IMR-90 (cell line): ENCODE data around the gene HSPB6. TPM values are rescaled to one million over a fixed set of nuclear protein-coding genes. Genes with fewer than 3 reads are reported as not detected.
A peak's percentile ranks its signal among the peaks of the same experiment; 100 is the strongest.

Experiments used
- ATAC-seq: fragments of 200-7000 bp; cut with Tn5 transposase; 2 replicates; pipeline ENCODE4 v1.9.1; 2020; ENCODE audit warnings: low read depth, mild to moderate bottlenecking, moderate library complexity
- BruUV-seq: library from RNA; stranded (reverse); fragments of 400-500 nt; replicated peaks from 2 replicates; lab custom pipeline; 2021; lab: Mats Ljungman, UMichigan
- CTCF ChIA-PET: fragments of 300-600 bp; formaldehyde crosslinking; extraction: SDS; loops from one replicate; lab custom pipeline; 2021; ENCODE audit warnings: antibody characterized with exemption; lab: Yijun Ruan, JAX
- POLR2A ChIA-PET: fragments of 300-600 bp; sonication (Branson Sonifier 250); formaldehyde crosslinking; loops from one replicate; lab custom pipeline; 2022; ENCODE audit warnings: antibody characterized with exemption; ENCODE audit not compliant: unreplicated experiment; lab: Charles Lee
- DNase-seq: peaks from one replicate; pipeline ENCODE4 v3.0.0; 2013
- H2AFZ ChIP-seq: replicated peaks from 2 replicates; pipeline ENCODE3; 2013; ENCODE audit warnings: low read length, mild to moderate bottlenecking; ENCODE audit not compliant: poor library complexity
- H2AK5ac ChIP-seq: 2 replicates; pipeline ENCODE4 v1.6.1; 2013; ENCODE audit warnings: low read depth, low read length, inconsistent platforms
- H2AK9ac ChIP-seq: replicated peaks from 2 replicates; pipeline ENCODE3; 2013; ENCODE audit warnings: mild to moderate bottlenecking, low read depth, low read length, moderate library complexity; ENCODE audit not compliant: poor library complexity
- H2BK120ac ChIP-seq: 2 replicates; pipeline ENCODE4 v1.6.1; 2013; ENCODE audit warnings: low read depth, low read length, inconsistent platforms
- H2BK15ac ChIP-seq: 3 replicates; pipeline ENCODE4 v1.6.1; 2013; ENCODE audit warnings: low read depth, low read length, inconsistent platforms
- H2BK20ac ChIP-seq: 2 replicates; pipeline ENCODE4 v1.6.1; 2013; ENCODE audit warnings: low read depth, mild to moderate bottlenecking, inconsistent platforms, low read length, moderate library complexity
- H2BK5ac ChIP-seq: 2 replicates; pipeline ENCODE4 v1.6.1; 2013; ENCODE audit warnings: mild to moderate bottlenecking, low read depth, low read length, inconsistent platforms; ENCODE audit not compliant: poor library complexity, severe bottlenecking
- H3K14ac ChIP-seq: replicated peaks from 2 replicates; pipeline ENCODE4 v1.6.1; 2013; ENCODE audit warnings: low read depth, low read length, inconsistent platforms
- H3K18ac ChIP-seq: 2 replicates; pipeline ENCODE4 v1.6.1; 2013; ENCODE audit warnings: low read depth, low read length, control low read depth
- H3K23ac ChIP-seq: 2 replicates; pipeline ENCODE4 v1.6.1; 2013; ENCODE audit warnings: low read depth, low read length, inconsistent platforms
- H3K27ac ChIP-seq: 2 replicates; pipeline ENCODE4 v1.5.1; 2013; ENCODE audit warnings: mild to moderate bottlenecking, control low read depth, low read length; ENCODE audit not compliant: insufficient read depth
- H3K27me3 ChIP-seq: 2 replicates; pipeline ENCODE4 v1.6.1; 2013; ENCODE audit warnings: low read length; ENCODE audit not compliant: control insufficient read depth, insufficient read depth
- H3K36me3 ChIP-seq: 2 replicates; pipeline ENCODE4 v1.6.1; 2013; ENCODE audit warnings: low read length, mixed read lengths; ENCODE audit not compliant: control insufficient read depth, insufficient read depth
- H3K4ac ChIP-seq: 2 replicates; pipeline ENCODE4 v1.6.1; 2013; ENCODE audit warnings: low read depth, low read length, inconsistent platforms
- H3K4me1 ChIP-seq: 2 replicates; pipeline ENCODE4 v1.6.1; 2013; ENCODE audit warnings: low read length, mixed read lengths; ENCODE audit not compliant: control insufficient read depth, insufficient read depth
- H3K4me2 ChIP-seq: 2 replicates; pipeline ENCODE4 v1.6.1; 2013; ENCODE audit warnings: low read depth, mild to moderate bottlenecking, control low read depth, low read length, moderate library complexity
- H3K4me3 ChIP-seq: 2 replicates; pipeline ENCODE4 v1.5.1; 2013; ENCODE audit warnings: low read depth, mild to moderate bottlenecking, control low read depth, low read length, moderate library complexity; ENCODE audit not compliant: insufficient read depth
- H3K56ac ChIP-seq: 2 replicates; pipeline ENCODE4 v1.6.1; 2013; ENCODE audit warnings: low read length, inconsistent platforms; ENCODE audit not compliant: insufficient read depth; ENCODE audit errors: extremely low read depth
- H3K79me1 ChIP-seq, 2 experiments: 2 replicates each; pipeline ENCODE4 v1.6.1; 2013; ENCODE audit warnings: low read length in 2 of 2, inconsistent platforms in 1 of 2, low read depth in 1 of 2
- H3K9ac ChIP-seq: 2 replicates; pipeline ENCODE4 v1.6.1; 2013; ENCODE audit warnings: low read depth, low read length, control low read depth
- H3K9me1 ChIP-seq: 2 replicates; pipeline ENCODE4 v1.6.1; 2013; ENCODE audit warnings: low read length, inconsistent platforms; ENCODE audit not compliant: insufficient read depth
- H3K9me3 ChIP-seq: 2 replicates; pipeline ENCODE4 v1.6.1; 2013; ENCODE audit warnings: low read length; ENCODE audit not compliant: control insufficient read depth, insufficient read depth
- H4K20me1 ChIP-seq: 2 replicates; pipeline ENCODE4 v1.6.1; 2013; ENCODE audit warnings: low read length, inconsistent platforms; ENCODE audit not compliant: insufficient read depth
- H4K5ac ChIP-seq: 2 replicates; pipeline ENCODE4 v1.6.1; 2013; ENCODE audit warnings: mild to moderate bottlenecking, low read depth, low read length, control low read depth
- H4K8ac ChIP-seq, 2 experiments: 2 replicates each; pipeline ENCODE4 v1.6.1; 2013; ENCODE audit warnings: low read depth in 2 of 2, low read length in 2 of 2, control low read depth in 1 of 2, inconsistent platforms in 1 of 2
- H4K91ac ChIP-seq: 2 replicates; pipeline ENCODE4 v1.6.1; 2013; ENCODE audit warnings: low read depth, low read length, inconsistent platforms; ENCODE audit not compliant: insufficient read depth
- CEBPB ChIP-seq: IDR thresholded peaks from 2 replicates; pipeline ENCODE4 v1.6.1; 2012; ENCODE audit warnings: low read depth, low read length, improper control_type of control experiment
- CHD1 ChIP-seq: IDR thresholded peaks from 2 replicates; pipeline ENCODE4 v1.6.1; 2012; ENCODE audit warnings: low read depth, low read length, improper control_type of control experiment
- CTCF ChIP-seq: conservative IDR thresholded peaks from 2 replicates; pipeline ENCODE4 v1.5.1; 2012; ENCODE audit warnings: mild to moderate bottlenecking, low read depth, low read length, improper control_type of control experiment
- ELK1 ChIP-seq: fragments of 150-350 bp; IDR thresholded peaks from 2 replicates; pipeline ENCODE4 v1.6.1; 2016; ENCODE audit warnings: low read depth, mild to moderate bottlenecking, low read length, moderate library complexity, borderline replicate concordance
- MAFK ChIP-seq: IDR thresholded peaks from 2 replicates; pipeline ENCODE4 v1.6.1; 2012; ENCODE audit warnings: low read depth, low read length, improper control_type of control experiment
- MAZ ChIP-seq: IDR thresholded peaks from 2 replicates; pipeline ENCODE4 v1.6.1; 2012; ENCODE audit warnings: low read depth, mild to moderate bottlenecking, low read length, improper control_type of control experiment, moderate library complexity, borderline replicate concordance
- MXI1 ChIP-seq: IDR thresholded peaks from 2 replicates; pipeline ENCODE4 v1.6.1; 2012; ENCODE audit warnings: low read depth, mild to moderate bottlenecking, low read length, moderate library complexity, borderline replicate concordance
- NFE2L2 ChIP-seq: fragments of 150-350 bp; IDR thresholded peaks from 2 replicates; pipeline ENCODE4 v1.6.1; 2016; ENCODE audit warnings: low read depth, mild to moderate bottlenecking, low read length
- POLR2A ChIP-seq: IDR thresholded peaks from 2 replicates; pipeline ENCODE4 v1.6.1; 2012; ENCODE audit warnings: mild to moderate bottlenecking, low read depth, low read length
- RAD21 ChIP-seq: IDR thresholded peaks from 2 replicates; pipeline ENCODE4 v1.6.1; 2012; ENCODE audit warnings: low read length, improper control_type of control experiment
- RCOR1 ChIP-seq: IDR thresholded peaks from 2 replicates; pipeline ENCODE4 v1.6.1; 2012; ENCODE audit warnings: mild to moderate bottlenecking, low read length, improper control_type of control experiment; ENCODE audit not compliant: insufficient replicate concordance
- RFX5 ChIP-seq: IDR thresholded peaks from 2 replicates; pipeline ENCODE4 v1.8.0; 2012; ENCODE audit warnings: low read depth, mild to moderate bottlenecking, low read length, moderate library complexity
- SMC3 ChIP-seq: fragments of 150-350 bp; IDR thresholded peaks from 2 replicates; pipeline ENCODE4 v1.6.1; 2016; ENCODE audit warnings: low read depth, mild to moderate bottlenecking, antibody characterized with exemption, low read length, moderate library complexity
- USF2 ChIP-seq: fragments of 150-350 bp; IDR thresholded peaks from 2 replicates; pipeline ENCODE4 v1.6.1; 2017; ENCODE audit warnings: mild to moderate bottlenecking, antibody characterized with exemption, low read length, low read depth
- WGBS, 2 experiments: methylation state at CpG; one replicate each; pipeline versions ENCODE4 v1.1.5 to v1.1.7; 2013; ENCODE audit warnings: missing lambda C conversion rate in 2 of 2; ENCODE audit not compliant: insufficient read length in 1 of 2; ENCODE audit errors: extremely low coverage in 2 of 2; 5-methylcytosine and 5-hydroxymethylcytosine counted together
- dilution Hi-C: fragments of 300-500 bp; cut with HindIII; formaldehyde crosslinking; loops from one replicate; pipeline ENCODE4 v1.14.3; 2018; ENCODE audit warnings: low sequenced_read_pairs; ENCODE audit not compliant: unreplicated experiment
- in situ Hi-C: fragments of 300-500 bp; cut with MboI; formaldehyde crosslinking; loops from 3 replicates; pipeline ENCODE4 v1.14.3; 2019; ENCODE audit warnings: low sequenced_read_pairs, inconsistent platforms, mixed read lengths
- intact Hi-C: fragments of 100-400 bp; cut with micrococcal nuclease; formaldehyde crosslinking; loops from 2 replicates; pipeline ENCODE4 v1.10.0; 2022
- polyA plus RNA-seq, 3 experiments: library from polyadenylated mRNA; depleted of rRNA; stranded (reverse); fragments of >200 nt; gene quantifications; 2 replicates each; pipeline ENCODE4 v1.2.3, GENCODE V29; 2012; ENCODE audit warnings: low replicate concordance in 1 of 3
- total RNA-seq: library from RNA; depleted of rRNA; stranded (reverse); fragments of >200 nt; gene quantifications from 2 replicates; pipeline ENCODE4 v1.2.3, GENCODE V29; 2012

The HSPB6 gene
- total and polyA plus RNA-seq, 2 of the 4 experiments (the other 2 are of a cell fraction) = 5.7 to 206 TPM

- WGBS, 2 experiments = 84% methylated on average over 3 of the region's 14 CpGs; no CpG with 5 or more reads in 1 of the 2 experiments
- in situ Hi-C loops = no loop called here
Observed at GRCh38 chr19:35751839-35752745, 4.7 kb downstream of the HSPB6 start.

More at GRCh38 chr19:35751839-35752745, 4.7 kb downstream of the HSPB6 start:
- Histone ChIP-seq H3K27ac (no peak overlapping the region), H3K4me1 (peaks cover 15% of the 10 kb centered on the region), H2AK9ac (peak overlapping the region; percentile 85), H3K4me3 (no peak overlapping the region), H3K27me3 (no peaks in the 10 kb centered on the region), H2AFZ (no peak overlapping the region), H4K91ac (no peak overlapping the region), H3K4me2 (no peak overlapping the region), H3K23ac (no peak overlapping the region), H3K79me1 (peaks cover 13 to 69% of the 10 kb centered on the region in 2 experiments; a peak in 3 of 4 replicates), H3K18ac (no peak overlapping the region), H3K36me3 (peaks cover 29% of the 10 kb centered on the region; the same call in 1 of the 2 replicates), H4K20me1 (peaks cover 6% of the 10 kb centered on the region; the same call in 1 of the 2 replicates), H3K9me1 (0 out of 2 replicates have a peak, but pooled peaks cover 8% of the 10 kb centered on the region), H4K8ac (no peak overlapping the region), H3K9ac (no peak overlapping the region), H2BK120ac (no peak overlapping the region), H2BK5ac (no peak overlapping the region), H3K4ac (no peak overlapping the region), H3K14ac (no peak overlapping the region), H3K9me3 (no peaks in the 10 kb centered on the region), H4K5ac (no peak overlapping the region), H2BK15ac (no peak overlapping the region), H2AK5ac (no peak overlapping the region), H3K56ac (no peak overlapping the region), H2BK20ac (no peak overlapping the region)
- CTCF ChIA-PET = interaction anchor here (0.6 kb wide), 1 partner anchor 243 kb away, joined by 4 read pairs; no protein-coding TSS in a partner anchor
- DNase-seq = no peak
- ATAC-seq = no peak
- POLR2A ChIA-PET = interaction anchor here (0.6 kb wide), 1 partner anchor 111 kb away, joined by 3 read pairs; no protein-coding TSS in a partner anchor
- BruUV-seq = no TSS peak
- TF ChIP-seq RCOR1 (no peak), SMC3 (no peak), POLR2A (no peak), CEBPB (no peak), RFX5 (no peak), NFE2L2 (no peak), MAFK (no peak), USF2 (no peak), ELK1 (no peak), CHD1 (no peak), MAZ (no peak), MXI1 (no peak), CTCF (no peak), RAD21 (no peak)
- intact Hi-C loops = no loop called here
- dilution Hi-C loops = no loop called here
